Upper lobe of left lung (tissue), 6 donors: ENCODE data around the gene AFF1. TPM values are rescaled to one million over a fixed set of nuclear protein-coding genes. Genes with fewer than 3 reads are reported as not detected.

Experiments used
- ATAC-seq, 2 donors: fragments of 200-7000 bp; cut with Tn5 transposase; one replicate each; pipeline ENCODE4 v1.9.1; 2022; ENCODE audit warnings: mild to moderate bottlenecking in 2 of 2, moderate library complexity in 2 of 2; ENCODE audit not compliant: low FRiP score in 2 of 2
- DNase-seq, 2 donors: peaks; one replicate each; pipeline ENCODE4 v3.0.0-alpha.2; 2019 to 2020
- H3K27ac ChIP-seq, 4 donors: fragments of 200-600 bp; sonication (generic); one replicate each; pipeline ENCODE4 v1.5.1; 2016 to 2019
- H3K27me3 ChIP-seq, 4 donors: fragments of 200-600 bp; sonication (generic); one replicate each; pipeline ENCODE4 v1.5.1; 2017 to 2019
- H3K36me3 ChIP-seq, 4 donors: fragments of 200-600 bp; sonication (generic); one replicate each; pipeline ENCODE4 v1.5.1; 2016 to 2019
- H3K4me1 ChIP-seq, 4 donors: fragments of 200-600 bp; sonication (generic); one replicate each; pipeline ENCODE4 v1.5.1; 2018 to 2019
- H3K4me3 ChIP-seq, 4 donors: fragments of 200-600 bp; sonication (generic); one replicate each; pipeline ENCODE4 v1.5.1; 2017 to 2019; ENCODE audit warnings: mild to moderate bottlenecking in 2 of 4, moderate library complexity in 1 of 4
- H3K9me3 ChIP-seq, 4 donors: fragments of 200-600 bp; sonication (generic); one replicate each; pipeline ENCODE4 v1.5.1; 2018 to 2019
- EP300 ChIP-seq, 4 donors: sonication (generic); formaldehyde crosslinking; IDR thresholded peaks; one replicate each; pipeline ENCODE4 v1.5.1; 2017; ENCODE audit warnings: antibody characterized with exemption in 4 of 4, control low read depth in 2 of 4
- POLR2A ChIP-seq, 4 donors: fragments of 450-650 bp; IDR thresholded peaks; one replicate each; pipeline ENCODE4 v1.5.1; 2016 to 2017; ENCODE audit warnings: antibody characterized with exemption in 4 of 4, mild to moderate bottlenecking in 2 of 4
- POLR2AphosphoS5 ChIP-seq, 2 donors: sonication (generic); formaldehyde crosslinking; IDR thresholded peaks; one replicate each; pipeline ENCODE4 v1.5.1; 2017; ENCODE audit warnings: antibody characterized with exemption in 2 of 2
- WGBS, 2 donors: methylation state at CpG; one replicate each; pipeline ENCODE4 v1.1.5; 2017 to 2018; 5-methylcytosine and 5-hydroxymethylcytosine counted together
- total RNA-seq, 6 donors: library from RNA; depleted of rRNA in 4 of 6; stranded (reverse); fragments of >200 nt in 4 of 6; gene quantifications; one replicate each; pipeline versions ENCODE4 v1.1.0 to v1.2.1, GENCODE V29; 2016 to 2021
- TF ChIP-seq, protein P1 (sequence below), 6 experiments: fragments of 450-650 bp in 4 of 6; fragments of 200-600 bp in 2 of 6; sonication (generic) in 2 of 6; IDR thresholded peaks; one replicate each; pipeline ENCODE4 v1.5.1; 2016 to 2019; ENCODE audit warnings: antibody characterized with exemption in 6 of 6
- donor health status: DM: no; HTN: no; CAD: no; lungs with moderate emphysema.
- donor health status: DM: no; HTN: yes; CAD: no; lungs with severe emphysema.

Gene AFF1
- total RNA-seq, 6 donors from 2014 or later = 45.5 to 124 (median 83.9) TPM

DNA sequence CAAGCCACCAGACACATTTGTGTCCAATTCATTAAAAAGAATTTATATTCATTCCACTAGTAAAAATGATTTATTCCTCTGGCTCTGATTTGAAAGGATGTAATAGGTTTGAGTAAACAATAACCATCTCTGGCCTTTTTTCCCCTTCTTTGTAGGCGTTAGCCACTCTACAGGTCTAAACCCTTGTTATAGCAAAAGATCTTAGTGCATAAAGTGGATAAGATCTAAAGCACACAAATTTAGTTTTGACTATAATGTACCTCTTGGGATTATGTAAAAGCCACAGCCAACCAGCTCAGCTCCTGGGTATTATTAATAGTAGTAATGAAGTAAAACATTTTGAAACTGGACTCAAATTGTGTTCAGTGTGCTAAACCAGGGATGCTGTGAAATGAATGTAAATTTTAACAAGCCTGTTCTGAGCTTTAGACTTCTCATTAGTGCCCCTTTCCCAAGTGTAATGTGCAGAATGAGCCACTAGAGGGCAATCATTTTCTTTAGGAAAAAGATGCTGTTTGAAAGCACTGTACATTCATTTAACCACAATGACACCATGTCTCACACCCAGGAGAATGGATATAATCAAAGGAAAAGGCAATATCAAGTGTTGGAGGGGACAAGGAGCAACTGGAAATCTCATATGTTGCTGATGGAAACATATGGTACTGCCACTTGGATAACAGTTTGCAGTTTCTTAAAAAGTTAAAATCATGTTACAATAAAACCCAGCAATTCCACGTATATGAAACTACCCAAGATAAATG, 215.9 kb downstream of the AFF1 start:
- no peak for TF ChIP-seq POLR2AphosphoS5 (IDR thresholded peaks at IDR 0.05)
- TF ChIP-seq, protein P1, sequence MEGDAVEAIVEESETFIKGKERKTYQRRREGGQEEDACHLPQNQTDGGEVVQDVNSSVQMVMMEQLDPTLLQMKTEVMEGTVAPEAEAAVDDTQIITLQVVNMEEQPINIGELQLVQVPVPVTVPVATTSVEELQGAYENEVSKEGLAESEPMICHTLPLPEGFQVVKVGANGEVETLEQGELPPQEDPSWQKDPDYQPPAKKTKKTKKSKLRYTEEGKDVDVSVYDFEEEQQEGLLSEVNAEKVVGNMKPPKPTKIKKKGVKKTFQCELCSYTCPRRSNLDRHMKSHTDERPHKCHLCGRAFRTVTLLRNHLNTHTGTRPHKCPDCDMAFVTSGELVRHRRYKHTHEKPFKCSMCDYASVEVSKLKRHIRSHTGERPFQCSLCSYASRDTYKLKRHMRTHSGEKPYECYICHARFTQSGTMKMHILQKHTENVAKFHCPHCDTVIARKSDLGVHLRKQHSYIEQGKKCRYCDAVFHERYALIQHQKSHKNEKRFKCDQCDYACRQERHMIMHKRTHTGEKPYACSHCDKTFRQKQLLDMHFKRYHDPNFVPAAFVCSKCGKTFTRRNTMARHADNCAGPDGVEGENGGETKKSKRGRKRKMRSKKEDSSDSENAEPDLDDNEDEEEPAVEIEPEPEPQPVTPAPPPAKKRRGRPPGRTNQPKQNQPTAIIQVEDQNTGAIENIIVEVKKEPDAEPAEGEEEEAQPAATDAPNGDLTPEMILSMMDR (IDR thresholded peaks at IDR 0.05) = peak; percentile 75 to 94 (median 90)
- no peak for TF ChIP-seq POLR2A (IDR thresholded peaks at IDR 0.05)
- no peaks in the 10 kb centered on the region for H3K27me3 ChIP-seq
- H3K36me3 ChIP-seq = peaks cover 0 to under 1% (median 0%) of the 10 kb centered on the region in 4 donors
- H3K9me3 ChIP-seq = no peaks in the 10 kb centered on the region
- no peaks in the 10 kb centered on the region for H3K4me1 ChIP-seq
- DNase-seq (no peak), ATAC-seq (peak; percentile 82 to 86)
- no peak overlapping the region for H3K4me3 ChIP-seq
- H3K27ac ChIP-seq = no peak overlapping the region
- WGBS, 2 donors = 36 to 48% methylated on average over 2 of the region's 2 CpGs

DNA sequence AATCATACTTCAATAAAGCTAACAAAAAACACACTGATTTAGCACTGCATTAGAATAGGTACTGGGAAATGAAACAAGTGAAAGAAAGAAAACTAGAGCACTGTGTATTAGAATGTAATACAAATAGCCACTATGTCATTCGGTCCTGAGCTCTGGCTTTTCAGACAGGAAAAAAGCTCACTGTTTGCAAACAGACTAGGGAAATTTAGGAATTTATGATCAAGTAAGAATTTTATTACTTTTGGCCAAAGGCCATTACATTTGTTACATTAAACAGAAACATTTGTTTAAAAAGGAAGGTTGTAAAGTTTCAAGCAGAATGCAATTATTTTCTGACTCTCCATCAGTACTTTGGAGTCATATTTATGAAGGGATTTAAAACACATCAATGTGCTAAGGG, 216.9 kb downstream of the AFF1 start:
- H3K4me3 ChIP-seq = no peak overlapping the region
- H3K27ac ChIP-seq = no peak overlapping the region
- ATAC-seq (no peak), DNase-seq (no peak)
- no peak for TF ChIP-seq POLR2A (IDR thresholded peaks at IDR 0.05)
- no peak for TF ChIP-seq POLR2AphosphoS5 (IDR thresholded peaks at IDR 0.05)
- TF ChIP-seq EP300 (IDR thresholded peaks at IDR 0.05) = no peak
- TF ChIP-seq, protein P1 (IDR thresholded peaks at IDR 0.05) = no peak
- 74 to 80% methylated on average over 1 of the region's 1 CpG for WGBS, 2 donors
- H3K9me3 ChIP-seq = no peaks in the 10 kb centered on the region
- no peaks in the 10 kb centered on the region for H3K27me3 ChIP-seq
- H3K4me1 ChIP-seq = no peaks in the 10 kb centered on the region
- H3K36me3 ChIP-seq = no peaks in the 10 kb centered on the region

DNA sequence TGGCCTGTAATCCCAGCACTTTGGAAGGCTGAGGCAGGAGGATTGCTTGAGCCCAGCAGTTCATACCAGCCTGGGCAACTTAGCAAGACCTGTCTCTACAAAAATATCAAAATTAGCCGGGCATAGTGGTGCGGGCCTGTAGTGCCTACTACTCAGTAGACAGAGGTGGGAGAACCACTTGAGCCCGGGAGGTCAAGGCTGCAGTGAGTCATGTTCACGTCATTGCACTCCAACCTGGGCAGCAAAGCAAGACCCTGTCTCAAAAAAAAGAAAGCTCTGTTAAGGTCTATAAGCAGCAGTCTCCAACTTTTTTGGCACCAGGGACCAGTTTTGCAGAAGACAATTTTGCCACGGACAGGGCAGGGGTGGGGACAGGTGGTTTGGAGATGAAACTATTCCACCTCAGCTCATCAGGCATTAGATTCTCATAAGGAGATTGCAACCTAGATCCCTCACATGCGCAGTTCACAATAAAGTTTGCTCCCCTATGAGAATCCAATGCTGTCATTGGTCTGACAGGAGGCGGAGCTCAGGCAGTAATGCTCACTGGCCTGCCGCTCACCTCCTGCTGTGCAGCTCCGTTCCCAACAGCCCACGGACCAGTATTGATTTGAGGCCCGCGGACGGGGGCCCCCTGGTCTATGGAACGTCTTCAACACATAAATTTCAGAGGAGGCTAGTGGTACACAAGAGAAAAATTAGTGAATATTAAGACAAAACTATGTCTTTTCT, 217.7 kb downstream of the AFF1 start:
- peak in 1 of 2 donors; percentile 20 for DNase-seq
- Histone ChIP-seq H3K27me3 (no peaks in the 10 kb centered on the region), H3K27ac (no peak overlapping the region), H3K4me3 (no peak overlapping the region), H3K4me1 (no peaks in the 10 kb centered on the region), H3K36me3 (no peaks in the 10 kb centered on the region), H3K9me3 (no peaks in the 10 kb centered on the region)
- 88 to 89% methylated on average over 14 of the region's 14 CpGs for WGBS, 2 donors
- ATAC-seq = no peak
- TF ChIP-seq EP300 (IDR thresholded peaks at IDR 0.05) (no peak), POLR2AphosphoS5 (IDR thresholded peaks at IDR 0.05) (no peak), POLR2A (IDR thresholded peaks at IDR 0.05) (no peak)
- TF ChIP-seq, protein P1 (IDR thresholded peaks at IDR 0.05) = no peak

DNA sequence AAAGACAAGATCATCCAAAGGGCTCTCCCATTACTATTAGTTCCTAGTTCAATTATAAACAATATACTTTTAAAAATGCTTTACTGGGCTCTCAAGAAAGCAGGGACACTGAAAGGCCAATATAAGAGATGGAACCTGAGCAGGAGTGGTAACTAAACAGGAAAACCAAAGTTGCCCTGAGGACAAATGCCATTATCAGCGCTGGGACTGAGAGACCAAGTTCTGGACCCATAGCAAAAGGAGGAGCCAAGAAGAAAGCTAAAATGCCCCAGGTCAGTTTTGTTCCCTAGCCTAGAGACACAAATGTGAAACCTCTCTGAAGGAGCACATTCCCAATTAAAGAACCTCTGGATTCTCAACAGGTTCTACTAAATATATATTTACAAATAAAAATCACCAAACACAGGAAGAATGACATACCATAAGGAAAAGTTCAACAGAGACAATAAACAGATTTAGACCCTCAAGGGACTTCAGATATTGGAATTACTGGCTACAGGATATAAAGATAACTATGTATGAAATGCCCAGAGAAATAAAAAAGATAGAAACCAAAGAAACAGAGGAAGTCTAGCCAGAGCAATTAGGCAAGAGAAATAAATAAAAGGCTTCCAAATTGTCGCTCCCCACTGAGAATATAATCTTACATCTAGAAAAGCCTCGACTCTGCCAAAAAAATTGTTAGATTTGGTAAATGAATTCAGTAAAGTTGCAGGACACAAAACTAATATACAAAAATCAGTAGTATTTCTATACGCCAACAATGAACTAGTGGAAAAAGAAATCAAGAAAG, 218.5 kb downstream of the AFF1 start:
- WGBS, 2 donors = 62 to 81% methylated on average over 4 of the region's 4 CpGs

More for the DNA sequence above, 218.5 kb downstream of the AFF1 start:
- ATAC-seq (no peak), DNase-seq (no peak)
- no peaks in the 10 kb centered on the region for H3K27me3 ChIP-seq
- no peak overlapping the region for H3K27ac ChIP-seq
- H3K36me3 ChIP-seq = no peaks in the 10 kb centered on the region
- TF ChIP-seq POLR2A (IDR thresholded peaks at IDR 0.05) (no peak), EP300 (IDR thresholded peaks at IDR 0.05) (no peak), POLR2AphosphoS5 (IDR thresholded peaks at IDR 0.05) (no peak)
- TF ChIP-seq, protein P1 (IDR thresholded peaks at IDR 0.05) = no peak
- no peaks in the 10 kb centered on the region for H3K9me3 ChIP-seq
- H3K4me1 ChIP-seq = no peaks in the 10 kb centered on the region
- H3K4me3 ChIP-seq = no peak overlapping the region
